NB4 (cell line): ENCODE data around the gene SETD3.

ENCODE experiments used
- DNase-seq: peaks from one replicate; pipeline ENCODE4 v3.0.0; 2010; ENCODE audit warnings: low read depth
- H3K4me3 ChIP-seq: one replicate; pipeline ENCODE4 v1.5.1; 2011; ENCODE audit warnings: mild to moderate bottlenecking, low read depth, low read length, moderate library complexity
- CTCF ChIP-seq: IDR thresholded peaks from one replicate; pipeline ENCODE4 v1.5.1; 2012; ENCODE audit warnings: low read depth, low read length
- MAX ChIP-seq: IDR thresholded peaks from 2 replicates; pipeline ENCODE4 v1.6.1; 2011; ENCODE audit warnings: low read depth, low read length
- MYC ChIP-seq: IDR thresholded peaks from 2 replicates; pipeline ENCODE4 v1.6.1; 2011; ENCODE audit warnings: low read depth, low read length
- POLR2A ChIP-seq: IDR thresholded peaks from 2 replicates; pipeline ENCODE4 v1.6.1; 2011; ENCODE audit warnings: mild to moderate bottlenecking; ENCODE audit not compliant: insufficient read length; ENCODE audit errors: extremely low read depth

The SETD3 gene

GRCh38 chr14:99397698-99398097, 83.0 kb downstream of the SETD3 start:
- no peak for DNase-seq
- TF ChIP-seq POLR2A (no peak), CTCF (no peak), MYC (no peak), MAX (no peak)
- H3K4me3 ChIP-seq = no peak overlapping the region

- TF ChIP-seq POLR2A (no peak), CTCF (no peak), MAX (no peak), MYC (no peak)
- H3K4me3 ChIP-seq = no peak overlapping the region
- DNase-seq = peak; percentile 58
Measured at GRCh38 chr14:99395909-99396530, 84.6 kb downstream of the SETD3 start.

- DNase-seq = no peak
- TF ChIP-seq MYC (no peak), MAX (no peak), POLR2A (no peak), CTCF (no peak)
- H3K4me3 ChIP-seq = no peak overlapping the region
Measured at GRCh38 chr14:99394602-99395156, 86.0 kb downstream of the SETD3 start.

- TF ChIP-seq CTCF (peak; percentile 80), MYC (no peak)
- no peak overlapping the region for H3K4me3 ChIP-seq
- DNase-seq = peak; percentile 47
Measured at GRCh38 chr14:99393059-99393655, 87.5 kb downstream of the SETD3 start.

GRCh38 chr14:99391671-99392070, 89.0 kb downstream of the SETD3 start:
- no peak overlapping the region for H3K4me3 ChIP-seq
- no peak for TF ChIP-seq POLR2A
- TF ChIP-seq MAX = no peak
- TF ChIP-seq MYC = no peak
- no peak for TF ChIP-seq CTCF
- no peak for DNase-seq
